Measurements from ENCODE around the gene EIF1AD.

GRCh38 chr11:66011239-66011784 lies 9.4 kb upstream of the EIF1AD start:
- TF ChIP-seq CTCF (IDR thresholded peaks at IDR 0.05) (no peak), POLR2A (IDR thresholded peaks at IDR 0.05) (no peak)

All from Peyer's patch (tissue), 4 donors.